ENCODE measurements around the gene SPINT3.

The SPINT3 gene

GRCh38 chr20:45515147-45515913 lies at the start of gene SPINT3:
TSS of gene SPINT3 (minus strand) at chr20:45515622. CDS start at chr20:45515608, 14 bp downstream.
- FAIRE-seq: no peak
- no peak for TF ChIP-seq CTCF (IDR thresholded peaks at IDR 0.05; ENCODE audit: insufficient read depth, missing control alignments)
- DNase-seq (ENCODE audit: insufficient read length, low spot score): no peak

- DNase-seq (ENCODE audit: insufficient read length, low spot score) (no peak), FAIRE-seq (no peak)
- TF ChIP-seq CTCF (IDR thresholded peaks at IDR 0.05; ENCODE audit: insufficient read depth, missing control alignments): no peak
Observed at GRCh38 chr20:45564760-45565276, 49.4 kb upstream of the SPINT3 start.

GRCh38 chr20:45555198-45555597 lies 39.8 kb upstream of the SPINT3 start:
- DNase-seq (ENCODE audit: insufficient read length, low spot score): no peak
- TF ChIP-seq CTCF (IDR thresholded peaks at IDR 0.05; ENCODE audit: insufficient read depth, missing control alignments): no peak
- FAIRE-seq: no peak

GRCh38 chr20:45552456-45552855 lies 37.0 kb upstream of the SPINT3 start:
- FAIRE-seq: no peak
- no peak for TF ChIP-seq CTCF (IDR thresholded peaks at IDR 0.05; ENCODE audit: insufficient read depth, missing control alignments)
- no peak for DNase-seq (ENCODE audit: insufficient read length, low spot score)

GRCh38 chr20:45550765-45551164 lies 35.3 kb upstream of the SPINT3 start:
- no peak for FAIRE-seq
- TF ChIP-seq CTCF (IDR thresholded peaks at IDR 0.05; ENCODE audit: insufficient read depth, missing control alignments): no peak
- no peak for DNase-seq (ENCODE audit: insufficient read length, low spot score)

GRCh38 chr20:45548410-45548809 lies 33.0 kb upstream of the SPINT3 start:
- FAIRE-seq (no peak), DNase-seq (ENCODE audit: insufficient read length, low spot score) (no peak)
- TF ChIP-seq CTCF (IDR thresholded peaks at IDR 0.05; ENCODE audit: insufficient read depth, missing control alignments): no peak

GRCh38 chr20:45547206-45547770 lies 31.9 kb upstream of the SPINT3 start, which contains the start of gene EPPIN:
TSS of gene EPPIN (minus strand) at chr20:45547401. CDS start at chr20:45547357, 44 bp downstream.
- TF ChIP-seq CTCF (IDR thresholded peaks at IDR 0.05; ENCODE audit: insufficient read depth, missing control alignments): no peak
- DNase-seq (ENCODE audit: insufficient read length, low spot score) (no peak), FAIRE-seq (no peak)

Measured in D721Med (cell line).